ENCODE measurements around the gene SDC4. TPM values are rescaled to one million over a fixed set of nuclear protein-coding genes. Genes with fewer than 3 reads are reported as not detected.

SDC4 gene
- total RNA-seq, 4 donors from 2014 or later = 60.7 to 140 (median 94.3) TPM

DNA sequence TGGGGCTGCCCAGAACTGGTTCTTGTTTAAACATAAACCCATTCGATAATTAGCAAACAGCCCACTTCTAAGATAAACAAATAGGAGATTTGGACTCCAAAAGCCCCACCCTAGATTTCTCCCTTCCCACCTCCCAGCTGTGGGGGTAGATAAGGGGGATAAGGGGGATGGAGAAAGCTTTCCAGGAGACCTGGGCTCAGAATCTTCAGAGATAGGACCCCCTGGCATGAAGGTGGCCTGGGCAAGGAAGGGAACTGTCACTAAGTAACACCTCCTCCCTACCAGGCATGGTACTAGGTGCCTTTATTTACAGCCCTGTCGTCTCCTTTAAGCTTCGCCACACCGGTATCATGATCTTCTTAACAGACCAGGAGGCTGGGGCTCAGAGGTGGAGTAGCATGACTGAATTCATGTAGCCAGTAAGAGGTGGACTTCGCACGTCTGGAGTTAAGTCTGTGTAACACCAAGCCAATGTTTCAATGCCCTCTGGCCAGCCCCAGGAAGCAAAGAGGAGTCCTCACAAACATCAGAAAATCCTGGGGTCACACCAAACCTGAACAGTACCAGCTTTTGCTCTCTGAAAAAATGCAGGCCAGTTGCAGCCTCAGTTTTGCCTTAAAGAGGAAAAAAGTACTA is 4.6 kb downstream of the SDC4 start:
- intact Hi-C loops (cut with DNase I; ENCODE audit: low total_unique reads) (no loop called here), in situ Hi-C loops (cut with MboI; ENCODE audit: low pct_ligation_motif_present in 1 of 4, low pct_unique_long_range_greater_than_20kb in 1 of 4, low sequenced_read_pairs in 3 of 4) (no loop called here)

GRCh38 chr20:45342855-45343531 is 5.2 kb downstream of the SDC4 start:
- in situ Hi-C loops (cut with MboI; ENCODE audit: low pct_ligation_motif_present in 1 of 4, low pct_unique_long_range_greater_than_20kb in 1 of 4, low sequenced_read_pairs in 3 of 4) = no loop called here
- Histone ChIP-seq H3K27ac (peak overlapping the region; percentile 92 to 96 (median 94)), H3K4me3 (peak overlapping the region in 3 of 4 donors; percentile 3 to 73 (median 58)), H3K9me3 (no peaks in the 10 kb centered on the region), H3K27me3 (no peaks in the 10 kb centered on the region), H3K36me3 (no peaks in the 10 kb centered on the region), H3K4me1 (peaks cover 55 to 95% (median 90%) of the 10 kb centered on the region in 4 donors)
- peak; percentile 72 for DNase-seq
- WGBS, 2 donors (ENCODE audit: low coverage in 1 of 2) = 20 to 45% methylated on average over 2 to 6 of the region's 6 CpGs
- peak in 2 of 3 donors; percentile 42 to 49 for TF ChIP-seq POLR2AphosphoS5 (IDR thresholded peaks at IDR 0.05)
- no peak for TF ChIP-seq CTCF (IDR thresholded peaks at IDR 0.05)
- intact Hi-C loops (cut with DNase I; ENCODE audit: low total_unique reads) = no loop called here

More for the DNA sequence above, 4.6 kb downstream of the SDC4 start:
- Histone ChIP-seq H3K4me1 (peaks cover 48 to 92% (median 85%) of the 10 kb centered on the region in 4 donors), H3K9me3 (no peaks in the 10 kb centered on the region), H3K36me3 (no peaks in the 10 kb centered on the region), H3K27ac (peak overlapping the region; percentile 92 to 96 (median 94)), H3K4me3 (peak overlapping the region in 3 of 4 donors; percentile 3 to 73 (median 58)), H3K27me3 (no peaks in the 10 kb centered on the region)
- peak; percentile 76 for DNase-seq
- TF ChIP-seq EP300 (IDR thresholded peaks at IDR 0.05; ENCODE audit: low read depth) (no peak), POLR2AphosphoS5 (IDR thresholded peaks at IDR 0.05) (peak in 2 of 3 donors; percentile 16 to 61), CTCF (IDR thresholded peaks at IDR 0.05) (no peak), POLR2A (IDR thresholded peaks at IDR 0.05) (no peak)
- WGBS, 2 donors (ENCODE audit: low coverage in 1 of 2) = 48% methylated on average over 6 of the region's 6 CpGs; no CpG with 5 or more reads in 1 of the 2 donors

DNA sequence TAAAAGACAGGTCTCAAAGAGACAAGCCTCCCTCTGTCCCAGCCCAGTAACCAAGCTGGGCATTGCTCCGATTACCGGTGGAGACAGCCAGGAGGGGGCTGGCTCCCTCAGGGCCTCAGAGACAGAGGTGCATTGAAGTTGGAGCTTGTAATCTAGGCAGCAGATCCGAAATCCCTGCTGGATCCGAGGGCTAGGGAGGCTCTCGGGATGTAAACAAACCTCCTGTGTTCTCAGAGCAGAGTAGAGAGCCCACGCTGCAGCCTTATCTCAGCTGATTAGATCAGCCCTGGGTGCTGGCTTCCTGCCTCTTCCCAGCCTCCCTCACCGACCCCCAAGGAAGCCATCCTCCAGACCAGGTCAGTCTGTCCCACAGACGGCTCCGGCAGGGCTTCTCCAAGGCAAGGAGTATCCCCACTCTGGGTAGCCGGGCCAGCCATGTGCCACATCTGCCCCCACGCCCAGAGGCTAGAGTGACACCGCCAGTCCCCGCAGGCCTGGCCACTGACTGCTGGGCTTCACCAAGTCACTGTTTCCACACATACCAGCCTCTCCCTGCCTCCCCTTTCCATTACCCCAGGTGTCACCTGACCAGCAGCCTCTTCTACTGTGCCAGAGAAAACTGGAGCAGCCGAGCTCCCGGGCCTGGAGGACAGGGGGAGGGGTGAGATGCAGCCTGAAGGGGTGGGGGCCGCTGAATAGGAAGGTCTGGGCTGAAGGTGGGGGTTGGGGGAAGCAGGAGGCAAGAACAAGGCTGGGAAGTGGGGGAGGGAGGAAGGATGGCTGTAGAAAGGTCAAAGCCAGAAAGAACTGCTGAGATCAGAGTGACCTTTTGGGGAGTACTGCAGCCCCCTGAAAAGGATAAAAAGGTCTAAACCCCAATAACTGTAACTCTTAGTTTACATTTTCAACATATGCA is 6.0 kb downstream of the SDC4 start:
- peak; percentile 53 for DNase-seq
- Histone ChIP-seq H3K4me3 (peak overlapping the region in 3 of 4 donors; percentile 0 to 73 (median 24)), H3K27ac (peak overlapping the region; percentile 92 to 96 (median 94)), H3K36me3 (no peaks in the 10 kb centered on the region), H3K27me3 (no peaks in the 10 kb centered on the region), H3K9me3 (no peaks in the 10 kb centered on the region), H3K4me1 (peaks cover 63 to 100% (median 97%) of the 10 kb centered on the region in 4 donors)
- in situ Hi-C loops (cut with MboI; ENCODE audit: low pct_ligation_motif_present in 1 of 4, low pct_unique_long_range_greater_than_20kb in 1 of 4, low sequenced_read_pairs in 3 of 4) = no loop called here
- whole genome bisulfite sequencing, 2 donors (ENCODE audit: low coverage in 1 of 2) = 16 to 28% methylated on average over 3 to 15 of the region's 16 CpGs
- peak in 2 of 3 donors; percentile 27 to 75 for TF ChIP-seq POLR2AphosphoS5 (IDR thresholded peaks at IDR 0.05)
- peak; percentile 34 for TF ChIP-seq POLR2A (IDR thresholded peaks at IDR 0.05)
- no peak for TF ChIP-seq EP300 (IDR thresholded peaks at IDR 0.05; ENCODE audit: low read depth)
- no peak for TF ChIP-seq CTCF (IDR thresholded peaks at IDR 0.05)
- intact Hi-C loops (cut with DNase I; ENCODE audit: low total_unique reads) = no loop called here

DNA sequence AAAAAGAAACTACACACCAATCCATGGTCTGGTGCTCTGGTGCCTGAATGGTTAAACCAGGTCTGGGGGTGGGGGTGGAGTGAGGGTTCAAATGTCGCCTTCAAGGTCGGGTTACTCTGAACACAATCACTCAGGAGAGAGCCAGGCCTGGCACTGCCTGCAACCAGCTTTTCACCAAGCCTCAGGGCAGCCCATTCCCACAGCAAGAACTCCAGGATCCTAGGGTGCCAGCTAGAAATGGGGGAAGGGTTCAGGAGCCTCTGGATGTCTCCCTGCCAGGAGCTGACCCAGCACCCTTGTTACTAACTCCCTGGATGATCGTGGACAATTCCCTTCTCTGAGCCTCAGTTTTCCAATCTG is 6.7 kb downstream of the SDC4 start:
- in situ Hi-C loops (cut with MboI; ENCODE audit: low pct_ligation_motif_present in 1 of 4, low pct_unique_long_range_greater_than_20kb in 1 of 4, low sequenced_read_pairs in 3 of 4) (no loop called here), intact Hi-C loops (cut with DNase I; ENCODE audit: low total_unique reads) (no loop called here)
- Histone ChIP-seq H3K4me3 (peak overlapping the region in 2 of 4 donors; percentile 24 to 73), H3K36me3 (no peaks in the 10 kb centered on the region), H3K27ac (peak overlapping the region; percentile 92 to 96 (median 94)), H3K4me1 (peaks cover 68 to 100% (median 100%) of the 10 kb centered on the region in 4 donors), H3K9me3 (no peaks in the 10 kb centered on the region), H3K27me3 (no peaks in the 10 kb centered on the region)
- 23% methylated on average over 3 of the region's 3 CpGs; no CpG with 5 or more reads in 1 of the 2 donors for WGBS, 2 donors (ENCODE audit: low coverage in 1 of 2)
- no peak for DNase-seq
- TF ChIP-seq POLR2A (IDR thresholded peaks at IDR 0.05) (no peak), CTCF (IDR thresholded peaks at IDR 0.05) (no peak)
